Thyroid gland (tissue), 4 donors: ENCODE results near the gene COP1.

ENCODE experiments used
- POLR2A ChIP-seq, 2 donors: fragments of 450-650 bp; IDR thresholded peaks; one replicate each; pipeline ENCODE4 v1.6.1; 2017; ENCODE audit warnings: antibody characterized with exemption in 2 of 2, mild to moderate bottlenecking in 2 of 2, moderate library complexity in 1 of 2
- TF ChIP-seq, protein P1 (sequence below), 6 experiments: fragments of 200-600 bp in 3 of 6; fragments of 450-650 bp in 3 of 6; sonication (generic) in 3 of 6; IDR thresholded peaks; one replicate each; pipeline ENCODE4 v1.5.1; 2016 to 2019; ENCODE audit warnings: antibody characterized with exemption in 6 of 6, mild to moderate bottlenecking in 2 of 6, inconsistent platforms in 1 of 6, moderate library complexity in 1 of 6

GRCh38 chr1:175904808-175905207, 302.3 kb downstream of the COP1 start:
- TF ChIP-seq POLR2A (IDR thresholded peaks at IDR 0.05), result no peak
- TF ChIP-seq, protein P1, sequence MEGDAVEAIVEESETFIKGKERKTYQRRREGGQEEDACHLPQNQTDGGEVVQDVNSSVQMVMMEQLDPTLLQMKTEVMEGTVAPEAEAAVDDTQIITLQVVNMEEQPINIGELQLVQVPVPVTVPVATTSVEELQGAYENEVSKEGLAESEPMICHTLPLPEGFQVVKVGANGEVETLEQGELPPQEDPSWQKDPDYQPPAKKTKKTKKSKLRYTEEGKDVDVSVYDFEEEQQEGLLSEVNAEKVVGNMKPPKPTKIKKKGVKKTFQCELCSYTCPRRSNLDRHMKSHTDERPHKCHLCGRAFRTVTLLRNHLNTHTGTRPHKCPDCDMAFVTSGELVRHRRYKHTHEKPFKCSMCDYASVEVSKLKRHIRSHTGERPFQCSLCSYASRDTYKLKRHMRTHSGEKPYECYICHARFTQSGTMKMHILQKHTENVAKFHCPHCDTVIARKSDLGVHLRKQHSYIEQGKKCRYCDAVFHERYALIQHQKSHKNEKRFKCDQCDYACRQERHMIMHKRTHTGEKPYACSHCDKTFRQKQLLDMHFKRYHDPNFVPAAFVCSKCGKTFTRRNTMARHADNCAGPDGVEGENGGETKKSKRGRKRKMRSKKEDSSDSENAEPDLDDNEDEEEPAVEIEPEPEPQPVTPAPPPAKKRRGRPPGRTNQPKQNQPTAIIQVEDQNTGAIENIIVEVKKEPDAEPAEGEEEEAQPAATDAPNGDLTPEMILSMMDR (IDR thresholded peaks at IDR 0.05), result no peak
